Measurements from ENCODE around the gene DDX3X. TPM values are rescaled to one million over a fixed set of nuclear protein-coding genes. Genes with fewer than 3 reads are reported as not detected.

Gene DDX3X
- total RNA-seq, 1 experiment from 2014 or later = 338 TPM

DNA sequence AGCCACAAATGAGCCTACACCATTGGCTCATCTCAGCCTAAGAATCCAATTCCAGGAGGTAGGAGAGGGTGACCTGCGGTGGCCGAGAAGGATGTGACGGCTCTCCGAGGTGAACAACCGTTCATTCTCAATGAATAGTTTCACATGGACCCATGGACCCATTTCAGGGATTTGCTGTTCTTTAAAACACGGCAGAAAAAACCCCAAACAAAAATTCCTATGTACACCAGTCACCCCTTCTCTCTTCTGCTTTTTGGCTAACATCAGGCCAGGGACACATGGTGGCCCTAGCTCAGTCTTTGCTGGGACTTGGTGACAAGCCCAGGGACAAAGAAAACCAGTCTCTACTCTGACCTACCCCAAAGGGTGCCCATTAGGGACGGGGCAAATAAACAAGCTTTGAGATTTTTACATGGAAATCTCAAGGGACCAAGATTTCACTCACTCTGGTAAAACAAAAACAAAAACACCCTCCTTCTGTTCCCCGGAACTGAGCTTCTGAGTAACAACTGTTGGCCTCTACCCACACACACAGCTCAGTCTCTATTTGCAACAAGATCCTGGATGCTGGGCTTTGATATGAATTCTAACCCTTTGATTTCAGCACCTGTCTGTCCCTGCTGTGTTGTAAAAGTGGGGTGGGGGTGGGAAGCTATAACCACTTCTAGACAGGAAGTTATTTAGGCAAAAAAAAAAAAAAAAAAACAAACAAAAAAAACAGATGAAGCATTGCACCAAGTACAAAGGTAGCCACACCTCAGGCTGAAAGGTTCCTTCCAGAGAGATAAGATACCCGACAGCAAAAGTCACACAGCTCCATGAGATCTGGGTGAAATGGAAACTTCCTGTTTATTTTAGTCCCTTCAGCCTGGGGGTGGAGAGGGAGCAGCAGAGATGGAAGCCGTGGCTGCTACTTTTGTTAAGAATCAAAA lies 49.0 kb downstream of the DDX3X start:
- no peak overlapping the region for H4K91ac ChIP-seq (ENCODE audit: insufficient read length, low read depth, low read length)
- no peak overlapping the region for H3K4me2 ChIP-seq (ENCODE audit: insufficient read depth, insufficient read length, low read length)
- H3K9ac ChIP-seq (ENCODE audit: extremely low read depth, insufficient read length, low read length) = no peak overlapping the region
- no CpG with 5 or more reads among the region's 10 CpGs for WGBS (ENCODE audit: extremely low coverage, insufficient read length, low lambda C conversion rate)
- H4K20me1 ChIP-seq (ENCODE audit: control insufficient read depth, insufficient read depth, insufficient read length) = no peaks in the 10 kb centered on the region
- 0 out of 2 replicates have a peak, but pooled peaks cover 1% of the 10 kb centered on the region for H3K27me3 Mint-ChIP-seq (ENCODE audit: low read depth)
- H3T11ph ChIP-seq (ENCODE audit: low read length) = no peak overlapping the region
- no peaks in the 10 kb centered on the region for H3K9me3 ChIP-seq (ENCODE audit: control insufficient read depth, low read depth, low read length)
- H3K23ac ChIP-seq (ENCODE audit: insufficient read length, low read depth, low read length) = no peak overlapping the region
- no peak overlapping the region for H2AK5ac ChIP-seq (ENCODE audit: insufficient read length, low read length)
- peaks cover 14% of the 10 kb centered on the region; the same call in 1 of the 2 replicates for H3K4me1 ChIP-seq (ENCODE audit: insufficient read depth, low read length)
- H3K9me3 Mint-ChIP-seq = peaks cover 52 to 56% of the 10 kb centered on the region in 2 experiments
- H3K18ac ChIP-seq (ENCODE audit: insufficient read length, low read depth, low read length) = no peak overlapping the region
- no peaks in the 10 kb centered on the region for H3K23me2 ChIP-seq (ENCODE audit: insufficient read length, low read depth, low read length, poor library complexity, severe bottlenecking)
- H2BK15ac ChIP-seq (ENCODE audit: low read depth, low read length) = no peak overlapping the region
- H3K14ac ChIP-seq (ENCODE audit: insufficient read depth, low read length) = no peak overlapping the region
- H3K4ac ChIP-seq (ENCODE audit: low read depth, low read length) = no peak overlapping the region
- no peak overlapping the region for H2BK20ac ChIP-seq (ENCODE audit: low read depth, low read length, poor library complexity, severe bottlenecking)
- H2AFZ ChIP-seq (ENCODE audit: low read length) = no peak overlapping the region
- H3K79me1 ChIP-seq (ENCODE audit: insufficient read depth, low read depth, low read length, poor library complexity, severe bottlenecking) = no peaks in the 10 kb centered on the region
- H2BK120ac ChIP-seq (ENCODE audit: low read depth, low read length, poor library complexity, severe bottlenecking) = no peak overlapping the region
- H3K36me3 Mint-ChIP-seq (ENCODE audit: insufficient read depth in 1 of 3, low read depth in 3 of 3) = peaks cover 0 to 7% (median 3%) of the 10 kb centered on the region in 3 experiments; a peak in 3 of 7 replicates
- H3K4me3 Mint-ChIP-seq = no peak overlapping the region
- no peak overlapping the region for H4K8ac ChIP-seq (replicated peaks; ENCODE audit: insufficient read length, low read depth, low read length)
- no peak for DNase-seq
- no peaks in the 10 kb centered on the region for H3K79me2 ChIP-seq (ENCODE audit: insufficient read depth, low read length)
- TF ChIP-seq, protein P1, sequence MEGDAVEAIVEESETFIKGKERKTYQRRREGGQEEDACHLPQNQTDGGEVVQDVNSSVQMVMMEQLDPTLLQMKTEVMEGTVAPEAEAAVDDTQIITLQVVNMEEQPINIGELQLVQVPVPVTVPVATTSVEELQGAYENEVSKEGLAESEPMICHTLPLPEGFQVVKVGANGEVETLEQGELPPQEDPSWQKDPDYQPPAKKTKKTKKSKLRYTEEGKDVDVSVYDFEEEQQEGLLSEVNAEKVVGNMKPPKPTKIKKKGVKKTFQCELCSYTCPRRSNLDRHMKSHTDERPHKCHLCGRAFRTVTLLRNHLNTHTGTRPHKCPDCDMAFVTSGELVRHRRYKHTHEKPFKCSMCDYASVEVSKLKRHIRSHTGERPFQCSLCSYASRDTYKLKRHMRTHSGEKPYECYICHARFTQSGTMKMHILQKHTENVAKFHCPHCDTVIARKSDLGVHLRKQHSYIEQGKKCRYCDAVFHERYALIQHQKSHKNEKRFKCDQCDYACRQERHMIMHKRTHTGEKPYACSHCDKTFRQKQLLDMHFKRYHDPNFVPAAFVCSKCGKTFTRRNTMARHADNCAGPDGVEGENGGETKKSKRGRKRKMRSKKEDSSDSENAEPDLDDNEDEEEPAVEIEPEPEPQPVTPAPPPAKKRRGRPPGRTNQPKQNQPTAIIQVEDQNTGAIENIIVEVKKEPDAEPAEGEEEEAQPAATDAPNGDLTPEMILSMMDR (conservative IDR thresholded peaks at IDR 0.05) = no peak
- peak overlapping the region in 1 of 3 experiments; percentile 40; a peak in 1 of 7 replicates for H3K27ac Mint-ChIP-seq
- H3K56ac ChIP-seq (ENCODE audit: insufficient read length, low read depth, low read length) = no peak overlapping the region
- H3K4me1 Mint-ChIP-seq = peaks cover 25 to 31% of the 10 kb centered on the region in 2 experiments
- no peak overlapping the region for H2BK12ac ChIP-seq (ENCODE audit: insufficient read length, low read depth, low read length)
- no peak overlapping the region for H4K5ac ChIP-seq (ENCODE audit: insufficient read length, low read depth, low read length)
- H2BK5ac ChIP-seq (ENCODE audit: insufficient read length, low read length) = no peak overlapping the region
- peak overlapping the region; percentile 29 for H3K27ac ChIP-seq (ENCODE audit: insufficient read length, low read depth, low read length)
- no peaks in the 10 kb centered on the region for H3K27me3 ChIP-seq (ENCODE audit: insufficient read depth, low read length)
